Endothelial cell (in vitro differentiated cells): ENCODE data around the gene TIMM50. TPM values are rescaled to one million over a fixed set of nuclear protein-coding genes. Genes with fewer than 3 reads are reported as not detected.

ENCODE experiments used
- DNase-seq: peaks from one replicate; pipeline ENCODE4 v3.0.0; 2021; ENCODE audit warnings: low spot score
- H3K27ac Mint-ChIP-seq: one replicate; pipeline ENCODE4 v1.8.0; 2021; ENCODE audit warnings: mixed read lengths, inconsistent platforms; ENCODE audit not compliant: unreplicated experiment
- H3K27me3 Mint-ChIP-seq: one replicate; pipeline ENCODE4 v1.8.0; 2021; ENCODE audit warnings: mild to moderate bottlenecking, moderate library complexity, mixed read lengths, inconsistent platforms; ENCODE audit not compliant: unreplicated experiment
- H3K36me3 Mint-ChIP-seq: one replicate; pipeline ENCODE4 v1.8.0; 2021; ENCODE audit warnings: mild to moderate bottlenecking, low read depth, mixed read lengths, inconsistent platforms; ENCODE audit not compliant: unreplicated experiment
- H3K4me1 Mint-ChIP-seq: one replicate; pipeline ENCODE4 v1.8.0; 2021; ENCODE audit warnings: mild to moderate bottlenecking, mixed read lengths, inconsistent platforms; ENCODE audit not compliant: unreplicated experiment
- H3K4me3 Mint-ChIP-seq: one replicate; pipeline ENCODE4 v1.8.0; 2021; ENCODE audit warnings: mild to moderate bottlenecking, mixed read lengths, inconsistent platforms; ENCODE audit not compliant: unreplicated experiment
- H3K9me3 Mint-ChIP-seq: one replicate; pipeline ENCODE4 v1.8.0; 2021; ENCODE audit warnings: mixed read lengths, inconsistent platforms; ENCODE audit not compliant: unreplicated experiment
- total RNA-seq: library from RNA; stranded (reverse); fragmentation: NEBNext Ultra II Directional; extraction: Animal tissue kit (Norgen Biotek cat#: 25700); gene quantifications from one replicate; pipeline ENCODE4 v1.2.1, GENCODE V29; 2021; ENCODE audit not compliant: unreplicated experiment
- TF ChIP-seq, protein P1 (sequence below): fragments of 200-600 bp; sonication (generic); IDR thresholded peaks from one replicate; pipeline ENCODE4 v1.5.0; 2021; ENCODE audit warnings: antibody characterized with exemption; ENCODE audit not compliant: unreplicated experiment

Gene TIMM50
- total RNA-seq, 1 donor from 2014 or later = 86.2 TPM

DNA sequence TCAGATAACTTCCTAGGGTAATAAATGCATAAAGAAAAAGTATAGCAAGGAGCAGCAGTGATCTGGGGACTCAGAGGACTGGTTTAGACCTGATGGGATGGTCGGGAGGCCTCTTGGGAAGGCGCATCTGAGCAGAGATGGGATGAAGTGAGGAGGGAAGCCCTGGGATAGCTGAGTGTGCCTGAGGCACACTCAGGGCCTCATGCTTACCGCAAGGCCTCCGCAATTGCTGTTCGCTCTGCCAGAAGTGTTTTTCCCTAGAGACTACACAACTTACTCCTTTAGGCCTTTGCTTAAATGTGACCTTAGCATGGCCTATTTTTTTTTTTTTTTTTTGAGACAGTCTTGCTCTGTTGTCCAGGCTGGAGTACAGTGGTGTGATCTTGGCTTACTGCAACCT is 14.0 kb downstream of the TIMM50 start:
- TF ChIP-seq, protein P1, sequence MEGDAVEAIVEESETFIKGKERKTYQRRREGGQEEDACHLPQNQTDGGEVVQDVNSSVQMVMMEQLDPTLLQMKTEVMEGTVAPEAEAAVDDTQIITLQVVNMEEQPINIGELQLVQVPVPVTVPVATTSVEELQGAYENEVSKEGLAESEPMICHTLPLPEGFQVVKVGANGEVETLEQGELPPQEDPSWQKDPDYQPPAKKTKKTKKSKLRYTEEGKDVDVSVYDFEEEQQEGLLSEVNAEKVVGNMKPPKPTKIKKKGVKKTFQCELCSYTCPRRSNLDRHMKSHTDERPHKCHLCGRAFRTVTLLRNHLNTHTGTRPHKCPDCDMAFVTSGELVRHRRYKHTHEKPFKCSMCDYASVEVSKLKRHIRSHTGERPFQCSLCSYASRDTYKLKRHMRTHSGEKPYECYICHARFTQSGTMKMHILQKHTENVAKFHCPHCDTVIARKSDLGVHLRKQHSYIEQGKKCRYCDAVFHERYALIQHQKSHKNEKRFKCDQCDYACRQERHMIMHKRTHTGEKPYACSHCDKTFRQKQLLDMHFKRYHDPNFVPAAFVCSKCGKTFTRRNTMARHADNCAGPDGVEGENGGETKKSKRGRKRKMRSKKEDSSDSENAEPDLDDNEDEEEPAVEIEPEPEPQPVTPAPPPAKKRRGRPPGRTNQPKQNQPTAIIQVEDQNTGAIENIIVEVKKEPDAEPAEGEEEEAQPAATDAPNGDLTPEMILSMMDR = no peak
- Mint-ChIP-seq H3K9me3 (peaks cover 3% of the 10 kb centered on the region), H3K4me3 (no peak overlapping the region), H3K4me1 (peaks cover 13% of the 10 kb centered on the region), H3K36me3 (peaks cover 16% of the 10 kb centered on the region), H3K27me3 (peaks cover 11% of the 10 kb centered on the region), H3K27ac (no peak overlapping the region)
- DNase-seq = no peak

DNA sequence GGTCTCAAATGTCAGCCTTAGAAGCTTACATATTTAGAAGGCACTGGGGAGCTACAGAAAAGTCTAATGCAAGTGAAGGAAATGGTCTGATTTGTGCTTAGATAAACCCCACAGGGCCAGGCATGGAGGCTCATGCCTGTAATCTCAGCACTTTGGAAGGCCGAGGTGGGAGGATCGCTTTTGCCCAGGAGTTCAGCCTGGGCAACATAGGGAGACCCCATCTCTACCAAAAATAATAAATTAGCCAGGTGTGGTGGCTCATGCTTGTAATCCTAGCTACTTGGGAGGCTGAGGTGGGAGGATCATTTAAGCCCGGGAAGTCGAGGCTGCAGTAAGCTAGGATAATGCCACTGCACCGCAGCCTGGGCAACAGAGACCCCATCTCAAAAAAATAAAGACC is 15.4 kb downstream of the TIMM50 start:
- no peak for DNase-seq
- TF ChIP-seq, protein P1 = no peak
- Mint-ChIP-seq H3K36me3 (peaks cover 15% of the 10 kb centered on the region), H3K27ac (peak overlapping the region; percentile 8), H3K4me1 (peaks cover 16% of the 10 kb centered on the region), H3K9me3 (peaks cover 4% of the 10 kb centered on the region), H3K27me3 (peaks cover 10% of the 10 kb centered on the region), H3K4me3 (no peak overlapping the region)

- H3K4me3 Mint-ChIP-seq = no peak overlapping the region
Measured at GRCh38 chr19:39497701-39497995, 17.0 kb downstream of the TIMM50 start.

DNA sequence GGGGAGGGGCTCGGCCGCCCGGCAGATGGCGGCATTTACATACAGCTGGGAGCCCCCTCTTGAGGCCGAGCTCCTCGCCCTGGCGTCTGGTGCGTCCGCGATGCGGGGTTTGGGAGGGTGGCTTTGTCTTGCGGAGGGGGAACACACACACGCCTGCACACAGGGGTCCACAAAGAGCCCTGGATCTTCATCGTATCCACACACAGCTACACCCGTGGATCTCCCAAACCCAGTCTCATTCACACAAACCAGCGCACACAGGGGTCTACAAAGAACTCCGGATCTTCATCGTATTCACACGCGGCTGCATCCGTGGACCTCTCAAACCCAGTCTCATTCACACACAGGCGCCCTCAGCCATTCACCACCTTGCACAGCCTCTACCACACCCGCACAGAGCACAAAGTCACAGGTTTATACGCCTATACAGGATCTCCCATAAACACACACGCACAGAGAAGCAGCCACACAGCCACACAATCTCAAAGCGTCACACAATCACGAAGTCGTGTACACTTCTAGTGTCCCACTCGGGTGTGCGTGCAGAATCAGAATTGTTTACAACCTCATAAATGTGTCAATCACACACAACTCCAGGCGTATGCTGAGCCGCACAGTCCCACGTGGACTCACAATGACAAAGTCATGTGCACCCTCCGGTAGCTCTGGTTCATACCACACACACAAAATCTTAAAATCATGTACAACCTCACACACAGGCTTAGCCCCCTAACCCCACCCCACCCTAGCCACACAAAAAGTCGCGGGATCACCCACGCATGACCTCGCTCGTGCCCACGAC is 17.6 kb downstream of the TIMM50 start:
- Mint-ChIP-seq H3K36me3 (peaks cover 13% of the 10 kb centered on the region), H3K4me1 (peaks cover 16% of the 10 kb centered on the region), H3K27ac (peak overlapping the region; percentile 62), H3K9me3 (peaks cover 4% of the 10 kb centered on the region), H3K27me3 (peaks cover 10% of the 10 kb centered on the region), H3K4me3 (peak overlapping the region; percentile 97)
- TF ChIP-seq, protein P1 = no peak
- DNase-seq = peak; percentile 81

More at GRCh38 chr19:39497701-39497995, 17.0 kb downstream of the TIMM50 start:
- Mint-ChIP-seq H3K4me1 (peaks cover 16% of the 10 kb centered on the region), H3K27ac (no peak overlapping the region), H3K27me3 (peaks cover 10% of the 10 kb centered on the region), H3K36me3 (peaks cover 15% of the 10 kb centered on the region), H3K9me3 (peaks cover 4% of the 10 kb centered on the region)
- TF ChIP-seq, protein P1 = no peak
- no peak for DNase-seq
